Keratinocyte (primary cell): ENCODE measurements around the gene ACAA1. TPM values are rescaled to one million over a fixed set of nuclear protein-coding genes. Genes with fewer than 3 reads are reported as not detected.

Experiments
- DNase-seq: peaks from one replicate; pipeline ENCODE4 v3.0.0-alpha.2; 2011; ENCODE audit warnings: low read depth, missing footprints, low spot score
- FAIRE-seq: peaks from 2 replicates; lab custom pipeline; 2011; peaks lifted over from hg19 to GRCh38; lab: Jason Lieb, UNC
- H2AFZ ChIP-seq: 2 replicates; pipeline ENCODE4 v1.6.0; 2012; ENCODE audit warnings: low read length, control low read depth, inconsistent platforms; ENCODE audit not compliant: control insufficient read depth
- H3K27ac ChIP-seq: 2 replicates; pipeline ENCODE4 v1.5.1; 2011; ENCODE audit warnings: low read length; ENCODE audit not compliant: control insufficient read depth, insufficient read depth
- H3K27me3 ChIP-seq: 3 replicates; pipeline ENCODE4 v1.6.0; 2011; ENCODE audit warnings: low read length; ENCODE audit not compliant: control insufficient read depth, insufficient read depth; ENCODE audit errors: extremely low read depth
- H3K36me3 ChIP-seq, 2 experiments: 2 replicates in 1 of 2; 3 replicates in 1 of 2; pipeline ENCODE4 v1.5.1; 2011; ENCODE audit warnings: low read length in 2 of 2, mild to moderate bottlenecking in 1 of 2; ENCODE audit not compliant: control insufficient read depth in 2 of 2, insufficient read depth in 2 of 2; ENCODE audit errors: extremely low read depth in 1 of 2
- H3K4me1 ChIP-seq: 3 replicates; pipeline ENCODE4 v1.5.1; 2011; ENCODE audit warnings: low read length; ENCODE audit not compliant: control insufficient read depth, insufficient read depth; ENCODE audit errors: extremely low read depth
- H3K4me2 ChIP-seq: 3 replicates; pipeline ENCODE4 v1.6.0; 2011; ENCODE audit warnings: low read depth, low read length; ENCODE audit not compliant: control insufficient read depth, insufficient read depth; ENCODE audit errors: extremely low read depth
- H3K4me3 ChIP-seq, 3 experiments: fragments of 200-600 bp in 1 of 3; sonication (generic) in 1 of 3; 2 replicates in 2 of 3; 3 replicates in 1 of 3; pipeline ENCODE4 v1.5.1; 2011 to 2016; ENCODE audit warnings: low read length in 3 of 3, mild to moderate bottlenecking in 3 of 3, control low read depth in 2 of 3, inconsistent platforms in 1 of 3, low read depth in 1 of 3, mixed read lengths in 1 of 3, mixed run types in 1 of 3, moderate library complexity in 1 of 3; ENCODE audit not compliant: control insufficient read depth in 2 of 3, insufficient read depth in 2 of 3; ENCODE audit errors: extremely low read depth in 1 of 3
- H3K79me2 ChIP-seq: 2 replicates; pipeline ENCODE4 v1.6.0; 2012; ENCODE audit warnings: low read length; ENCODE audit not compliant: control insufficient read depth, insufficient read depth
- H3K9ac ChIP-seq: 3 replicates; pipeline ENCODE4 v1.6.0; 2011; ENCODE audit warnings: low read length; ENCODE audit not compliant: control insufficient read depth, insufficient read depth; ENCODE audit errors: extremely low read depth
- H3K9me1 ChIP-seq: 3 replicates; pipeline ENCODE4 v1.6.0; 2011; ENCODE audit warnings: low read length; ENCODE audit not compliant: control insufficient read depth, insufficient read depth; ENCODE audit errors: extremely low read depth
- H3K9me3 ChIP-seq: 2 replicates; pipeline ENCODE4 v1.5.1; 2012; ENCODE audit warnings: low read depth, low read length; ENCODE audit not compliant: control insufficient read depth
- H4K20me1 ChIP-seq: 3 replicates; pipeline ENCODE4 v1.6.0; 2011; ENCODE audit warnings: low read length; ENCODE audit not compliant: control insufficient read depth, insufficient read depth; ENCODE audit errors: extremely low read depth
- EZH2 ChIP-seq: IDR thresholded peaks from one replicate; pipeline ENCODE4 v1.6.1; 2012; ENCODE audit warnings: inconsistent platforms, mild to moderate bottlenecking, low read length, moderate library complexity
- dilution Hi-C: fragments of 300-500 bp; cut with MboI; formaldehyde crosslinking; loops from one replicate; pipeline ENCODE4 v1.7.0; 2020; ENCODE audit warnings: low sequenced_read_pairs; ENCODE audit not compliant: extremely low pct_ligation_motif_present
- polyA plus RNA-seq, 5 experiments: library from polyadenylated mRNA; depleted of rRNA in 3 of 5; stranded (reverse) in 3 of 5; stranded (forward) in 1 of 5; unstranded in 1 of 5; fragments of >200 nt; gene quantifications; 1 replicate in 1 of 5; 2 replicates in 3 of 5; 3 replicates in 1 of 5; pipeline versions ENCODE4 v1.2.1 to v1.2.3, GENCODE V29; 2011 to 2012; ENCODE audit warnings: missing spikeins in 2 of 5, low read depth in 1 of 5, low replicate concordance in 1 of 5
- TF ChIP-seq, protein P1 (sequence below), 3 experiments: IDR thresholded peaks in 1 of 3; conservative IDR thresholded peaks in 1 of 3; optimal IDR thresholded peaks in 1 of 3; 2 replicates in 2 of 3; 3 replicates in 1 of 3; pipeline versions ENCODE3 to v1.5.1; 2011; ENCODE audit warnings: low read length in 3 of 3, mild to moderate bottlenecking in 3 of 3, moderate library complexity in 2 of 3, control low read depth in 1 of 3, inconsistent platforms in 1 of 3; ENCODE audit not compliant: insufficient read depth in 2 of 3; ENCODE audit errors: extremely low read depth in 1 of 3

Gene ACAA1
- polyA plus RNA-seq, 1 donor (not counting 4 experiments of a cell fraction or from before 2014, with no cell fraction given): 85.3 TPM

- Histone ChIP-seq H3K4me1 (peaks cover under 1% of the 10 kb centered on the region), H3K9me1 (no peaks in the 10 kb centered on the region), H3K27me3 (peaks cover 2% of the 10 kb centered on the region), H3K9me3 (no peaks in the 10 kb centered on the region), H4K20me1 (no peaks in the 10 kb centered on the region), H3K27ac (no peak overlapping the region), H2AFZ (no peak overlapping the region), H3K79me2 (no peaks in the 10 kb centered on the region), H3K36me3 (no peaks in the 10 kb centered on the region), H3K4me2 (no peak overlapping the region), H3K9ac (no peak overlapping the region), H3K4me3 (no peak overlapping the region)
- TF ChIP-seq, protein P1, sequence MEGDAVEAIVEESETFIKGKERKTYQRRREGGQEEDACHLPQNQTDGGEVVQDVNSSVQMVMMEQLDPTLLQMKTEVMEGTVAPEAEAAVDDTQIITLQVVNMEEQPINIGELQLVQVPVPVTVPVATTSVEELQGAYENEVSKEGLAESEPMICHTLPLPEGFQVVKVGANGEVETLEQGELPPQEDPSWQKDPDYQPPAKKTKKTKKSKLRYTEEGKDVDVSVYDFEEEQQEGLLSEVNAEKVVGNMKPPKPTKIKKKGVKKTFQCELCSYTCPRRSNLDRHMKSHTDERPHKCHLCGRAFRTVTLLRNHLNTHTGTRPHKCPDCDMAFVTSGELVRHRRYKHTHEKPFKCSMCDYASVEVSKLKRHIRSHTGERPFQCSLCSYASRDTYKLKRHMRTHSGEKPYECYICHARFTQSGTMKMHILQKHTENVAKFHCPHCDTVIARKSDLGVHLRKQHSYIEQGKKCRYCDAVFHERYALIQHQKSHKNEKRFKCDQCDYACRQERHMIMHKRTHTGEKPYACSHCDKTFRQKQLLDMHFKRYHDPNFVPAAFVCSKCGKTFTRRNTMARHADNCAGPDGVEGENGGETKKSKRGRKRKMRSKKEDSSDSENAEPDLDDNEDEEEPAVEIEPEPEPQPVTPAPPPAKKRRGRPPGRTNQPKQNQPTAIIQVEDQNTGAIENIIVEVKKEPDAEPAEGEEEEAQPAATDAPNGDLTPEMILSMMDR (optimal IDR thresholded peaks at IDR 0.05 in 1 of 3, IDR thresholded peaks at IDR 0.05 in 1 of 3, conservative IDR thresholded peaks at IDR 0.05 in 1 of 3; ENCODE audit: extremely low read depth in 1 of 3, insufficient read depth in 2 of 3, low read length in 3 of 3): no peak
- no peak for TF ChIP-seq EZH2
- no peak for FAIRE-seq
- no peak for DNase-seq
- dilution Hi-C loops: no loop called here
Measured at GRCh38 chr3:38107911-38108648, 28.8 kb downstream of the ACAA1 start.

DNA sequence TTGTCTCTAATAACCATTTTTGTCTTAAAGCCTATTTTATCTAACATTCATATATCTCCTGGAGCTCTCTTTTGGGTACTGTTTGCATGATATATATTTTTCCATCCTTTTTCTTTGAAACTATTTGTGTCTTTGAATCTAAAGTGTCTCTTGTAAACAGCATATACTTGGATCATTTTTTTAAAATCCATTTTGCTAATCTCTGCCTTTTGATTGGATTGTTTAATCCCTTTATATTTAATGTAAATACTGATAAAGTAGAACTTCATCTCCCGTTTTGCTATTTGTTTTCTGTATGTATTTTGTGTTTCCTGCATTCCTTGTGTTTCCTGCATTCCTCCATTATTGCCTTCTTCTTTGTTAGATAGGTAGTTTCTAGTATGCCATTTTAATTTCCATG lies 31.4 kb downstream of the ACAA1 start:
- TF ChIP-seq, protein P1 (optimal IDR thresholded peaks at IDR 0.05 in 1 of 3, IDR thresholded peaks at IDR 0.05 in 1 of 3, conservative IDR thresholded peaks at IDR 0.05 in 1 of 3; ENCODE audit: extremely low read depth in 1 of 3, insufficient read depth in 2 of 3, low read length in 3 of 3): no peak
- TF ChIP-seq EZH2: no peak
- Histone ChIP-seq H3K79me2 (no peaks in the 10 kb centered on the region), H3K9ac (no peak overlapping the region)

More for the DNA sequence above, 31.4 kb downstream of the ACAA1 start:
- dilution Hi-C loops: no loop called here
- H3K4me3 ChIP-seq: no peak overlapping the region
- H3K27ac ChIP-seq: no peak overlapping the region
- H3K9me1 ChIP-seq: peaks cover 2% of the 10 kb centered on the region
- DNase-seq (no peak), FAIRE-seq (no peak)
- peaks cover 2% of the 10 kb centered on the region for H3K27me3 ChIP-seq
- peaks cover 11% of the 10 kb centered on the region for H3K4me1 ChIP-seq
- no peaks in the 10 kb centered on the region for H3K36me3 ChIP-seq
- no peaks in the 10 kb centered on the region for H3K9me3 ChIP-seq
- H2AFZ ChIP-seq: no peak overlapping the region
- no peak overlapping the region for H3K4me2 ChIP-seq
- H4K20me1 ChIP-seq: no peaks in the 10 kb centered on the region
